ENCODE measurements around the gene HS2ST1.
"Not testable (repeated sequence)": the region's sequence is repeated elsewhere in the genome, so short reads cannot be mapped to it uniquely, and the experiment has no call there.

Gene HS2ST1

DNA sequence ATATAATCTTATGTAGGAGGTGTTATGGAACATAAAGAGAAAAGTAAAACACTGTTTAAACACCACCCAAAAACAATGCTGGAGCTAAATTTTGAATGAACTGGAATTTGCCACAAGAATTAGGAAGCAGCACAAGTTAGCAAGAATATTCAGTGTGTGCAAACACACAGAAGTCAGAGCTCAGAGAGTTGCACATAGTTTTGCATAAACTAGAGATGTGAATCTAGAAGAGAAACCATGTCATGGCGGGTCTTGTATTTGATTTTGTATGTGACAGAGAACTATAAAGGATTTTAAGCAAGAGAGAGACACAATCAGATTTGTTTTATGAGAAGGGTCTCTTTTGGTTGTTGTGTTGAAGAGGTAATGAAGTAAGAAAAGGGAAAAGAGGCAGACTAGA, 38.7 kb upstream of the HS2ST1 start:
- Histone ChIP-seq H3K4me3 (replicated peaks; ENCODE audit: insufficient read depth, low read length) (no peak overlapping the region), H3K27ac (replicated peaks) (no peak overlapping the region), H3K27me3 (ENCODE audit: insufficient read depth, poor library complexity, severe bottlenecking) (no peaks in the 10 kb centered on the region)
- TF ChIP-seq POLR2AphosphoS5 (IDR thresholded peaks at IDR 0.05; ENCODE audit: low read depth) (no peak), SPI1 (IDR thresholded peaks at IDR 0.05; ENCODE audit: borderline replicate concordance, low read depth) (no peak), GABPA (IDR thresholded peaks at IDR 0.05; ENCODE audit: low read depth) (no peak)
- TF ChIP-seq, protein P1, sequence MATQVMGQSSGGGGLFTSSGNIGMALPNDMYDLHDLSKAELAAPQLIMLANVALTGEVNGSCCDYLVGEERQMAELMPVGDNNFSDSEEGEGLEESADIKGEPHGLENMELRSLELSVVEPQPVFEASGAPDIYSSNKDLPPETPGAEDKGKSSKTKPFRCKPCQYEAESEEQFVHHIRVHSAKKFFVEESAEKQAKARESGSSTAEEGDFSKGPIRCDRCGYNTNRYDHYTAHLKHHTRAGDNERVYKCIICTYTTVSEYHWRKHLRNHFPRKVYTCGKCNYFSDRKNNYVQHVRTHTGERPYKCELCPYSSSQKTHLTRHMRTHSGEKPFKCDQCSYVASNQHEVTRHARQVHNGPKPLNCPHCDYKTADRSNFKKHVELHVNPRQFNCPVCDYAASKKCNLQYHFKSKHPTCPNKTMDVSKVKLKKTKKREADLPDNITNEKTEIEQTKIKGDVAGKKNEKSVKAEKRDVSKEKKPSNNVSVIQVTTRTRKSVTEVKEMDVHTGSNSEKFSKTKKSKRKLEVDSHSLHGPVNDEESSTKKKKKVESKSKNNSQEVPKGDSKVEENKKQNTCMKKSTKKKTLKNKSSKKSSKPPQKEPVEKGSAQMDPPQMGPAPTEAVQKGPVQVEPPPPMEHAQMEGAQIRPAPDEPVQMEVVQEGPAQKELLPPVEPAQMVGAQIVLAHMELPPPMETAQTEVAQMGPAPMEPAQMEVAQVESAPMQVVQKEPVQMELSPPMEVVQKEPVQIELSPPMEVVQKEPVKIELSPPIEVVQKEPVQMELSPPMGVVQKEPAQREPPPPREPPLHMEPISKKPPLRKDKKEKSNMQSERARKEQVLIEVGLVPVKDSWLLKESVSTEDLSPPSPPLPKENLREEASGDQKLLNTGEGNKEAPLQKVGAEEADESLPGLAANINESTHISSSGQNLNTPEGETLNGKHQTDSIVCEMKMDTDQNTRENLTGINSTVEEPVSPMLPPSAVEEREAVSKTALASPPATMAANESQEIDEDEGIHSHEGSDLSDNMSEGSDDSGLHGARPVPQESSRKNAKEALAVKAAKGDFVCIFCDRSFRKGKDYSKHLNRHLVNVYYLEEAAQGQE (IDR thresholded peaks at IDR 0.05; ENCODE audit: insufficient replicate concordance, low read depth) = no peak
- TF ChIP-seq, protein P2, sequence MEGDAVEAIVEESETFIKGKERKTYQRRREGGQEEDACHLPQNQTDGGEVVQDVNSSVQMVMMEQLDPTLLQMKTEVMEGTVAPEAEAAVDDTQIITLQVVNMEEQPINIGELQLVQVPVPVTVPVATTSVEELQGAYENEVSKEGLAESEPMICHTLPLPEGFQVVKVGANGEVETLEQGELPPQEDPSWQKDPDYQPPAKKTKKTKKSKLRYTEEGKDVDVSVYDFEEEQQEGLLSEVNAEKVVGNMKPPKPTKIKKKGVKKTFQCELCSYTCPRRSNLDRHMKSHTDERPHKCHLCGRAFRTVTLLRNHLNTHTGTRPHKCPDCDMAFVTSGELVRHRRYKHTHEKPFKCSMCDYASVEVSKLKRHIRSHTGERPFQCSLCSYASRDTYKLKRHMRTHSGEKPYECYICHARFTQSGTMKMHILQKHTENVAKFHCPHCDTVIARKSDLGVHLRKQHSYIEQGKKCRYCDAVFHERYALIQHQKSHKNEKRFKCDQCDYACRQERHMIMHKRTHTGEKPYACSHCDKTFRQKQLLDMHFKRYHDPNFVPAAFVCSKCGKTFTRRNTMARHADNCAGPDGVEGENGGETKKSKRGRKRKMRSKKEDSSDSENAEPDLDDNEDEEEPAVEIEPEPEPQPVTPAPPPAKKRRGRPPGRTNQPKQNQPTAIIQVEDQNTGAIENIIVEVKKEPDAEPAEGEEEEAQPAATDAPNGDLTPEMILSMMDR (IDR thresholded peaks at IDR 0.05; ENCODE audit: insufficient read depth, low read length) = no peak
- DNase-seq (ENCODE audit: low read depth in 1 of 2, low spot score in 1 of 2) = no peak

DNA sequence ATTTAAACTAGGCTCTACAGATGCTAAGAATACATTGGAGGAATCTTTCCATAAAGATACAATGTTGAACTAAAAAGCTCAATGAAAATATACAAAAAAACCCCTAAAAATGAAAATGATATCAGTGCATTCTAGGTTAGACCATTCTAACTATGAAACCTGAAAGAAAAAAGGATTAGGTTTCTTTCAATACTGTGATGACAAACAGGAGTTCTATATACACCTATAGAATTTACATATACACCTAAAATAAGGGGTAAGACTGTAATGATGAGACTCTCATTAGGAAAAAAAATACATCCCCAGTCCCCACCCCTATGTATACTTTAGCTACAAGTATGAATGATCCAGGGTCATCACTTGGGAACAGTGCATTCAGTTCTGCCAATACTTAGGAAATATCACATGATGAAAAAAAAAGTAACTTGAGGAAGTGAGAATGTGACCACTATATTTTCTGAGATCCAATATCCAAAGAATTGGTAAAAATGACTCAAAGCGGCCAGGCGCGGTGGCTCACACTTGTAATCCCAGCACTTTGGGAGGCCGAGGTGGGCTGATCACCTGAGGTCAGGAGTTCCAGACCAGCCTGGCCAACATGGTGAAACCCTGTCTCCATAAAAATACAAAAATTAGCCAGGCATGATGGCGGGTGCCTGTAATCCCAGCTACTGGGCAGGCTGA, 26.8 kb upstream of the HS2ST1 start:
- TF ChIP-seq POLR2AphosphoS5 (IDR thresholded peaks at IDR 0.05; ENCODE audit: low read depth) = no peak
- TF ChIP-seq, protein P2 (IDR thresholded peaks at IDR 0.05; ENCODE audit: insufficient read depth, low read length) = no peak
- TF ChIP-seq GABPA (IDR thresholded peaks at IDR 0.05; ENCODE audit: low read depth) = no peak
- no peak for TF ChIP-seq SPI1 (IDR thresholded peaks at IDR 0.05; ENCODE audit: borderline replicate concordance, low read depth)
- TF ChIP-seq, protein P1 (IDR thresholded peaks at IDR 0.05; ENCODE audit: insufficient replicate concordance, low read depth) = no peak
- Histone ChIP-seq H3K27me3 (ENCODE audit: insufficient read depth, poor library complexity, severe bottlenecking) (no peaks in the 10 kb centered on the region), H3K4me3 (replicated peaks; ENCODE audit: insufficient read depth, low read length) (no peak overlapping the region), H3K27ac (replicated peaks) (no peak overlapping the region)
- DNase-seq (ENCODE audit: low read depth in 1 of 2, low spot score in 1 of 2) = no peak

DNA sequence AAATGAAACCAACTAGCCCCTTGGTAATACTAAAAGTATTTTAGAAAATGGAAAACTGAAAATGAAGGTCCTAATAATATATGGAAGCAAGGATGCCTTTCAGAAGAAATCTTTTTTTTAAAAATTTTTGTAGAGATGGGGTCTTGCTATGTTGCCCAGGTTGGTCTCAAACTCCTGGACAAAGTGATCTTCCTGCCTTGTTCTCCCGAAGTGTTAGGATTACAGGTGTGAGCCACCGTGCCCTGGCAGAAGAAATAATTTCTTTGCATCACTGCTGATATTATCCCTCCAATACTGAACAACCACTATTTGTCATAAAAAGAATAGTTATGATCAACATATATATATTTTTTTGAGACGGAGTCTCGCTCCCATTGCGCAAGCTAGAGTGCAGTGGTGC, 26.1 kb upstream of the HS2ST1 start:
- no peak for DNase-seq (ENCODE audit: low read depth in 1 of 2, low spot score in 1 of 2)
- Histone ChIP-seq H3K27ac (replicated peaks) (no peak overlapping the region), H3K4me3 (replicated peaks; ENCODE audit: insufficient read depth, low read length) (no peak overlapping the region), H3K27me3 (ENCODE audit: insufficient read depth, poor library complexity, severe bottlenecking) (no peaks in the 10 kb centered on the region)
- no peak for TF ChIP-seq GABPA (IDR thresholded peaks at IDR 0.05; ENCODE audit: low read depth)
- TF ChIP-seq, protein P1 (IDR thresholded peaks at IDR 0.05; ENCODE audit: insufficient replicate concordance, low read depth) = no peak
- TF ChIP-seq POLR2AphosphoS5 (IDR thresholded peaks at IDR 0.05; ENCODE audit: low read depth) = no peak
- no peak for TF ChIP-seq SPI1 (IDR thresholded peaks at IDR 0.05; ENCODE audit: borderline replicate concordance, low read depth)
- TF ChIP-seq, protein P2 (IDR thresholded peaks at IDR 0.05; ENCODE audit: insufficient read depth, low read length) = no peak

DNA sequence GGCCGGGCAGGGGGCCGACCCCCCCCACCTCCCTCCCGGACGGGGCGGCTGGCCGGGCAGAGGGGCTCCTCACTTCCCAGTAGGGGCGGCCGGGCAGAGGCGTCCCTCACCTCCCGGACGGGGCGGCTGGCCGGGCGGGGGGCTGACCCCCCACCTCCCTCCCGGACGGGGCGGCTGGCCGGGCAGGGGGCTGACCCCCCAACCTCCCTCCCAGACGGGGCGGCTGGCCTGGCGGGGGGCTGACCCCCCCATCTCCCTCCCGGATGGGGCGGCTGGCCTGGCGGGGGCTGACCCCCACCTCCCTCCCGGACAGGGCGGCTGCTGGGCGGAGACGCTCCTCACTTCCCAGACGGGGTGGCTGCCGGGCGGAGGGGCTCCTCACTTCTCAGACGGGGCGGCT, 15.0 kb upstream of the HS2ST1 start:
- H3K27ac ChIP-seq (replicated peaks); DNase-seq (ENCODE audit: low read depth in 1 of 2, low spot score in 1 of 2); H3K4me3 ChIP-seq (replicated peaks; ENCODE audit: insufficient read depth, low read length); H3K27me3 ChIP-seq (ENCODE audit: insufficient read depth, poor library complexity, severe bottlenecking): not testable (repeated sequence)

Measured in HL-60 (cell line).